Heart right ventricle (tissue), 16 donors: ENCODE data around the gene AMDHD1. TPM values are rescaled to one million over a fixed set of nuclear protein-coding genes. Genes with fewer than 3 reads are reported as not detected.

Experiments
- ATAC-seq, 8 donors: fragments of 200-7000 bp; cut with Tn5 transposase; one replicate each; pipeline ENCODE4 v1.9.1; 2020; ENCODE audit warnings: mild to moderate bottlenecking in 8 of 8, moderate library complexity in 8 of 8, moderate number of reproducible peaks in 1 of 8
- DNase-seq, 2 donors: peaks; one replicate each; pipeline ENCODE4 v3.0.0-alpha.2; 2020
- H3K27ac ChIP-seq, 10 donors: fragments of 200-600 bp; sonication (generic) in 2 of 10; one replicate each; pipeline versions ENCODE4 v1.5.0 to v1.8.0; 2020 to 2022; ENCODE audit warnings: mild to moderate bottlenecking in 3 of 10
- H3K27me3 ChIP-seq, 7 donors: fragments of 200-600 bp; one replicate each; pipeline ENCODE4 v1.8.0; 2021 to 2022; ENCODE audit warnings: mild to moderate bottlenecking in 2 of 7
- H3K36me3 ChIP-seq, 9 donors: fragments of 200-600 bp; sonication (generic) in 1 of 9; one replicate each; pipeline versions ENCODE4 v1.5.0 to v1.8.0; 2020 to 2022; ENCODE audit warnings: mild to moderate bottlenecking in 2 of 9
- H3K4me1 ChIP-seq, 9 donors: fragments of 200-600 bp; sonication (generic) in 1 of 9; one replicate each; pipeline versions ENCODE4 v1.5.0 to v1.8.0; 2020 to 2022; ENCODE audit warnings: mild to moderate bottlenecking in 4 of 9
- H3K4me3 ChIP-seq, 10 donors: fragments of 200-600 bp; sonication (generic) in 2 of 10; one replicate each; pipeline versions ENCODE4 v1.5.0 to v1.8.0; 2020 to 2022; ENCODE audit warnings: mild to moderate bottlenecking in 7 of 10, moderate library complexity in 2 of 10
- H3K9me3 ChIP-seq, 11 donors: fragments of 200-600 bp in 10 of 11; sonication (generic) in 2 of 11; one replicate each; pipeline versions ENCODE4 v1.5.0 to v1.8.0; 2013 to 2022; ENCODE audit warnings: mild to moderate bottlenecking in 2 of 11, control low read depth in 1 of 11, moderate library complexity in 1 of 11
- CTCF ChIP-seq, 9 donors: fragments of 200-600 bp; sonication (generic) in 2 of 9; IDR thresholded peaks; one replicate each; pipeline versions ENCODE4 v1.5.0 to v1.8.0; 2021 to 2022; ENCODE audit warnings: antibody characterized with exemption in 9 of 9, mild to moderate bottlenecking in 5 of 9, moderate library complexity in 1 of 9
- WGBS, 2 donors: extraction: QIAGEN DNeasy Blood & Tissue Kit; methylation state at CpG; one replicate each; pipeline ENCODE4 v1.1.7; 2013; ENCODE audit warnings: inconsistent platforms in 1 of 2; 5-methylcytosine and 5-hydroxymethylcytosine counted together
- intact Hi-C, 10 donors: fragments of 100-400 bp; cut with DNase I; formaldehyde crosslinking; loops; one replicate each; pipeline versions ENCODE4 v1.11.1 to v1.14.2; 2022
- polyA plus RNA-seq, 2 donors: library from polyadenylated mRNA; stranded (reverse); fragments of 200-250 nt; gene quantifications; one replicate each; pipeline ENCODE4 v1.2.3, GENCODE V29; 2013
- total RNA-seq, 10 donors: library from RNA; stranded (reverse); fragmentation: NEBNext Ultra II Directional in 3 of 10; extraction: Animal tissue kit (Norgen Biotek cat#: 25700) in 3 of 10; gene quantifications; one replicate each; pipeline versions ENCODE4 v1.2.1 to v1.2.4, GENCODE V29; 2021 to 2023
- donor health status: Arrhythmogenic right ventricular cardiomyopathy.
- donor health status: ischemic (EF 13 %, LVEDD 7.1; RV severe dilation, severe dysfunction).
- donor health status: healthy with polysubstance abuse.
- donor health status: DM: no; HTN: yes; CAD: no.
- donor health status: DM: no; HTN: no; CAD: no.
- donor health status: ischemic (EF 25% LVEDD 6.9; RV normal size, moderate dysfunction).
- donor health status: ischemic (EF 25% LVEDD 5.7; RV mildly dilated, moderate dysfunction).
- donor health status: healthy.
- donor health status: DM: yes; HTN: yes; CAD: no.
- donor health status: Ischemic cardiomyopathy.
- donor health status: ischemic (EF 35%, LVEDD 5.7; RV mildly dilated, moderate dysfunction).
- donor health status: nonischemic (EF 11% LVEDD 7.7; RV severe dilation, severe dysfunction).
- donor health status: DM: yes; HTN: yes; CAD: no.
- donor health status: PGD.
- donor health status: ischemic (EF 29% LVEDD 5.4; RV normal size, mild dysfunction).
- donor health status: nonischemic (EF 23%, LVEDD 6.1; RV moderate dilation, normal function).

AMDHD1 gene
- total and polyA plus RNA-seq, 12 donors: 0.34 to 0.91 (median 0.67) TPM

- peaks cover 0 to 6% (median 0%) of the 10 kb centered on the region in 9 donors for H3K4me1 ChIP-seq
- ATAC-seq: no peak
- 53 to 56% methylated on average over 4 of the region's 4 CpGs for WGBS, 2 donors
- H3K27ac ChIP-seq: no peak overlapping the region
- H3K9me3 ChIP-seq: no peaks in the 10 kb centered on the region
- no peak for TF ChIP-seq CTCF (IDR thresholded peaks at IDR 0.05)
- no peak for DNase-seq
- H3K4me3 ChIP-seq: no peak overlapping the region
- peaks cover 0 to 23% (median 0%) of the 10 kb centered on the region in 7 donors for H3K27me3 ChIP-seq
- intact Hi-C loops: loop anchor here in 5 of 10 donors (5.0 to 10.0 kb wide), 3 partner anchors 67 to 405 kb away; no protein-coding TSS in a partner anchor
- peaks cover 0 to 4% (median 0%) of the 10 kb centered on the region in 9 donors for H3K36me3 ChIP-seq
Measured at GRCh38 chr12:95989504-95990123, 46.5 kb downstream of the AMDHD1 start.

GRCh38 chr12:95990136-95990535 is 47.0 kb downstream of the AMDHD1 start:
- no peaks in the 10 kb centered on the region for H3K9me3 ChIP-seq
- H3K4me1 ChIP-seq: peaks cover 0 to 6% (median 0%) of the 10 kb centered on the region in 9 donors
- DNase-seq (no peak), ATAC-seq (no peak)
- no peak overlapping the region for H3K27ac ChIP-seq
- peaks cover 0 to 23% (median 0%) of the 10 kb centered on the region in 7 donors for H3K27me3 ChIP-seq
- TF ChIP-seq CTCF (IDR thresholded peaks at IDR 0.05): no peak
- peaks cover 0 to 4% (median 0%) of the 10 kb centered on the region in 9 donors for H3K36me3 ChIP-seq
- WGBS, 2 donors: 77 to 79% methylated on average over 7 of the region's 7 CpGs
- intact Hi-C loops: loop anchor here in 5 of 10 donors (5.0 to 10.0 kb wide), 3 partner anchors 68 to 405 kb away; no protein-coding TSS in a partner anchor
- no peak overlapping the region for H3K4me3 ChIP-seq

GRCh38 chr12:95993907-95994306 is 50.8 kb downstream of the AMDHD1 start:
- no peaks in the 10 kb centered on the region for H3K9me3 ChIP-seq
- intact Hi-C loops: loop anchor here in 5 of 10 donors (5.0 to 10.0 kb wide), 3 partner anchors 72 to 409 kb away; no protein-coding TSS in a partner anchor
- no peak overlapping the region for H3K4me3 ChIP-seq
- H3K27ac ChIP-seq: no peak overlapping the region
- ATAC-seq (no peak), DNase-seq (no peak)
- peaks cover 0 to 12% (median 0%) of the 10 kb centered on the region in 7 donors for H3K27me3 ChIP-seq
- 88 to 91% methylated on average over 7 of the region's 7 CpGs for WGBS, 2 donors
- TF ChIP-seq CTCF (IDR thresholded peaks at IDR 0.05): no peak
- H3K36me3 ChIP-seq: peaks cover 0 to 4% (median 0%) of the 10 kb centered on the region in 9 donors
- peaks cover 0 to 13% (median 0%) of the 10 kb centered on the region in 9 donors for H3K4me1 ChIP-seq

GRCh38 chr12:95994476-95994875 is 51.3 kb downstream of the AMDHD1 start:
- Histone ChIP-seq H3K9me3 (no peaks in the 10 kb centered on the region), H3K36me3 (peaks cover 0 to 4% (median 0%) of the 10 kb centered on the region in 9 donors), H3K27ac (no peak overlapping the region), H3K27me3 (peaks cover 0 to 8% (median 0%) of the 10 kb centered on the region in 7 donors), H3K4me1 (peaks cover 0 to 13% (median 0%) of the 10 kb centered on the region in 9 donors), H3K4me3 (no peak overlapping the region)
- DNase-seq: no peak
- ATAC-seq: no peak
- intact Hi-C loops: loop anchor here in 5 of 10 donors (5.0 to 10.0 kb wide), 3 partner anchors 72 to 410 kb away; no protein-coding TSS in a partner anchor
- no peak for TF ChIP-seq CTCF (IDR thresholded peaks at IDR 0.05)
- 85 to 88% methylated on average over 5 of the region's 5 CpGs for WGBS, 2 donors
